ENCODE measurements around the gene P4HA3.

The P4HA3 gene

GRCh38 chr11:74278103-74278502 lies 33.3 kb downstream of the P4HA3 start:
- TF ChIP-seq ZNF70 (CRISPR knock-in tag; IDR thresholded peaks at IDR 0.05) (no peak), ESRRG (CRISPR knock-in tag; IDR thresholded peaks at IDR 0.05) (no peak), CSDC2 (CRISPR knock-in tag; IDR thresholded peaks at IDR 0.05) (no peak), ZNF565 (CRISPR knock-in tag; conservative IDR thresholded peaks at IDR 0.05; ENCODE audit: low read depth) (no peak), OSR1 (CRISPR knock-in tag; IDR thresholded peaks at IDR 0.05) (no peak), ZC3H10 (CRISPR knock-in tag; IDR thresholded peaks at IDR 0.05) (no peak), TCF4 (CRISPR knock-in tag; IDR thresholded peaks at IDR 0.05; ENCODE audit: borderline replicate concordance) (no peak), TOX (CRISPR knock-in tag; IDR thresholded peaks at IDR 0.05; ENCODE audit: borderline replicate concordance) (no peak), ISL1 (CRISPR knock-in tag; IDR thresholded peaks at IDR 0.05) (no peak), ZFP3 (CRISPR knock-in tag; IDR thresholded peaks at IDR 0.05) (no peak), ARNTL (CRISPR knock-in tag; IDR thresholded peaks at IDR 0.05; ENCODE audit: borderline replicate concordance, low read depth) (no peak), PPARA (CRISPR knock-in tag; IDR thresholded peaks at IDR 0.05; ENCODE audit: borderline replicate concordance) (no peak), ZNF8 (CRISPR knock-in tag; IDR thresholded peaks at IDR 0.05) (no peak), SNAI2 (CRISPR knock-in tag; IDR thresholded peaks at IDR 0.05) (no peak), GLIS3 (CRISPR knock-in tag; IDR thresholded peaks at IDR 0.05) (no peak), RARB (CRISPR knock-in tag; IDR thresholded peaks at IDR 0.05) (no peak), CREB5 (CRISPR knock-in tag; IDR thresholded peaks at IDR 0.05; ENCODE audit: low read depth) (no peak)
- TF ChIP-seq, protein P1, sequence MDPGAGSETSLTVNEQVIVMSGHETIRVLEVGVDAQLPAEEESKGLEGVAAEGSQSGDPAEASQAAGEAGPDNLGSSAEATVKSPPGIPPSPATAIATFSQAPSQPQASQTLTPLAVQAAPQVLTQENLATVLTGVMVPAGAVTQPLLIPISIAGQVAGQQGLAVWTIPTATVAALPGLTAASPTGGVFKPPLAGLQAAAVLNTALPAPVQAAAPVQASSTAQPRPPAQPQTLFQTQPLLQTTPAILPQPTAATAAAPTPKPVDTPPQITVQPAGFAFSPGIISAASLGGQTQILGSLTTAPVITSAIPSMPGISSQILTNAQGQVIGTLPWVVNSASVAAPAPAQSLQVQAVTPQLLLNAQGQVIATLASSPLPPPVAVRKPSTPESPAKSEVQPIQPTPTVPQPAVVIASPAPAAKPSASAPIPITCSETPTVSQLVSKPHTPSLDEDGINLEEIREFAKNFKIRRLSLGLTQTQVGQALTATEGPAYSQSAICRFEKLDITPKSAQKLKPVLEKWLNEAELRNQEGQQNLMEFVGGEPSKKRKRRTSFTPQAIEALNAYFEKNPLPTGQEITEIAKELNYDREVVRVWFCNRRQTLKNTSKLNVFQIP (CRISPR knock-in tag; IDR thresholded peaks at IDR 0.05; ENCODE audit: borderline replicate concordance, low read depth), result no peak
- TF ChIP-seq, protein P2, sequence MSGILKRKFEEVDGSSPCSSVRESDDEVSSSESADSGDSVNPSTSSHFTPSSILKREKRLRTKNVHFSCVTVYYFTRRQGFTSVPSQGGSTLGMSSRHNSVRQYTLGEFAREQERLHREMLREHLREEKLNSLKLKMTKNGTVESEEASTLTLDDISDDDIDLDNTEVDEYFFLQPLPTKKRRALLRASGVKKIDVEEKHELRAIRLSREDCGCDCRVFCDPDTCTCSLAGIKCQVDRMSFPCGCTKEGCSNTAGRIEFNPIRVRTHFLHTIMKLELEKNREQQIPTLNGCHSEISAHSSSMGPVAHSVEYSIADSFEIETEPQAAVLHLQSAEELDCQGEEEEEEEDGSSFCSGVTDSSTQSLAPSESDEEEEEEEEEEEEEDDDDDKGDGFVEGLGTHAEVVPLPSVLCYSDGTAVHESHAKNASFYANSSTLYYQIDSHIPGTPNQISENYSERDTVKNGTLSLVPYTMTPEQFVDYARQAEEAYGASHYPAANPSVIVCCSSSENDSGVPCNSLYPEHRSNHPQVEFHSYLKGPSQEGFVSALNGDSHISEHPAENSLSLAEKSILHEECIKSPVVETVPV (CRISPR knock-in tag; IDR thresholded peaks at IDR 0.05), result no peak
- no peak for ATAC-seq

DNA sequence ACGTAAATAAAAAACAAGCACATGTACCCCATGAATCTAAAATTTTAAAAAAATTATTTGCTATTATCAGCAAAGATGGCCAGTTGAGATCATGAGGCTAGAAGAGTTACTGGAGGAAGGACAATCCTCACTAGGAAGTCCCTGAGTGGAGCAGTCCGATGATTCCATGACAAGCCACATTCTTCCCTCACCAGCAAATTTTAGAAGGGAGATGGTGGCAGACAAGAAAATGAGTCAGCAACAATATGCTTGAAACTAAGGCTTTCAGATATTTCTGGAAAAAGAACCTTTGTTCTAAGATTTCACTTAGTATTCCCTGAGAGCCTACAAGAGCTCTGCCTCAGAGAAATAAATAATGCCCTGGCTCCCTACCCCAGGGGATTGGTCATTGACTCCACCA lies 34.9 kb downstream of the P4HA3 start:
- no peak for ATAC-seq
- TF ChIP-seq ZFP30 (CRISPR knock-in tag; IDR thresholded peaks at IDR 0.05) (no peak), ZNF70 (CRISPR knock-in tag; IDR thresholded peaks at IDR 0.05) (no peak), ZNF8 (CRISPR knock-in tag; IDR thresholded peaks at IDR 0.05) (no peak), TOX (CRISPR knock-in tag; IDR thresholded peaks at IDR 0.05; ENCODE audit: borderline replicate concordance) (no peak), ARNTL (CRISPR knock-in tag; IDR thresholded peaks at IDR 0.05; ENCODE audit: borderline replicate concordance, low read depth) (no peak), RARB (CRISPR knock-in tag; IDR thresholded peaks at IDR 0.05) (no peak), CSDC2 (CRISPR knock-in tag; IDR thresholded peaks at IDR 0.05) (no peak), PPARA (CRISPR knock-in tag; IDR thresholded peaks at IDR 0.05; ENCODE audit: borderline replicate concordance) (no peak), GLIS3 (CRISPR knock-in tag; IDR thresholded peaks at IDR 0.05) (no peak), ZC3H10 (CRISPR knock-in tag; IDR thresholded peaks at IDR 0.05) (no peak), CREB5 (CRISPR knock-in tag; IDR thresholded peaks at IDR 0.05; ENCODE audit: low read depth) (no peak), ZFP3 (CRISPR knock-in tag; IDR thresholded peaks at IDR 0.05) (no peak), TCF4 (CRISPR knock-in tag; IDR thresholded peaks at IDR 0.05; ENCODE audit: borderline replicate concordance) (no peak), ESRRG (CRISPR knock-in tag; IDR thresholded peaks at IDR 0.05) (no peak), OSR1 (CRISPR knock-in tag; IDR thresholded peaks at IDR 0.05) (no peak), ZNF565 (CRISPR knock-in tag; conservative IDR thresholded peaks at IDR 0.05; ENCODE audit: low read depth) (no peak)
- TF ChIP-seq, protein P3, sequence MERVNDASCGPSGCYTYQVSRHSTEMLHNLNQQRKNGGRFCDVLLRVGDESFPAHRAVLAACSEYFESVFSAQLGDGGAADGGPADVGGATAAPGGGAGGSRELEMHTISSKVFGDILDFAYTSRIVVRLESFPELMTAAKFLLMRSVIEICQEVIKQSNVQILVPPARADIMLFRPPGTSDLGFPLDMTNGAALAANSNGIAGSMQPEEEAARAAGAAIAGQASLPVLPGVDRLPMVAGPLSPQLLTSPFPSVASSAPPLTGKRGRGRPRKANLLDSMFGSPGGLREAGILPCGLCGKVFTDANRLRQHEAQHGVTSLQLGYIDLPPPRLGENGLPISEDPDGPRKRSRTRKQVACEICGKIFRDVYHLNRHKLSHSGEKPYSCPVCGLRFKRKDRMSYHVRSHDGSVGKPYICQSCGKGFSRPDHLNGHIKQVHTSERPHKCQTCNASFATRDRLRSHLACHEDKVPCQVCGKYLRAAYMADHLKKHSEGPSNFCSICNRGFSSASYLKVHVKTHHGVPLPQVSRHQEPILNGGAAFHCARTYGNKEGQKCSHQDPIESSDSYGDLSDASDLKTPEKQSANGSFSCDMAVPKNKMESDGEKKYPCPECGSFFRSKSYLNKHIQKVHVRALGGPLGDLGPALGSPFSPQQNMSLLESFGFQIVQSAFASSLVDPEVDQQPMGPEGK (CRISPR knock-in tag; IDR thresholded peaks at IDR 0.05; ENCODE audit: borderline replicate concordance), result no peak
- TF ChIP-seq, protein P4, sequence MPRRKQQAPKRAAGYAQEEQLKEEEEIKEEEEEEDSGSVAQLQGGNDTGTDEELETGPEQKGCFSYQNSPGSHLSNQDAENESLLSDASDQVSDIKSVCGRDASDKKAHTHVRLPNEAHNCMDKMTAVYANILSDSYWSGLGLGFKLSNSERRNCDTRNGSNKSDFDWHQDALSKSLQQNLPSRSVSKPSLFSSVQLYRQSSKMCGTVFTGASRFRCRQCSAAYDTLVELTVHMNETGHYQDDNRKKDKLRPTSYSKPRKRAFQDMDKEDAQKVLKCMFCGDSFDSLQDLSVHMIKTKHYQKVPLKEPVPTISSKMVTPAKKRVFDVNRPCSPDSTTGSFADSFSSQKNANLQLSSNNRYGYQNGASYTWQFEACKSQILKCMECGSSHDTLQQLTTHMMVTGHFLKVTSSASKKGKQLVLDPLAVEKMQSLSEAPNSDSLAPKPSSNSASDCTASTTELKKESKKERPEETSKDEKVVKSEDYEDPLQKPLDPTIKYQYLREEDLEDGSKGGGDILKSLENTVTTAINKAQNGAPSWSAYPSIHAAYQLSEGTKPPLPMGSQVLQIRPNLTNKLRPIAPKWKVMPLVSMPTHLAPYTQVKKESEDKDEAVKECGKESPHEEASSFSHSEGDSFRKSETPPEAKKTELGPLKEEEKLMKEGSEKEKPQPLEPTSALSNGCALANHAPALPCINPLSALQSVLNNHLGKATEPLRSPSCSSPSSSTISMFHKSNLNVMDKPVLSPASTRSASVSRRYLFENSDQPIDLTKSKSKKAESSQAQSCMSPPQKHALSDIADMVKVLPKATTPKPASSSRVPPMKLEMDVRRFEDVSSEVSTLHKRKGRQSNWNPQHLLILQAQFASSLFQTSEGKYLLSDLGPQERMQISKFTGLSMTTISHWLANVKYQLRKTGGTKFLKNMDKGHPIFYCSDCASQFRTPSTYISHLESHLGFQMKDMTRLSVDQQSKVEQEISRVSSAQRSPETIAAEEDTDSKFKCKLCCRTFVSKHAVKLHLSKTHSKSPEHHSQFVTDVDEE (CRISPR knock-in tag; IDR thresholded peaks at IDR 0.05), result no peak
- TF ChIP-seq, protein P1 (CRISPR knock-in tag; IDR thresholded peaks at IDR 0.05; ENCODE audit: borderline replicate concordance, low read depth), result no peak
